DOHH2 (cell line): Measurements from ENCODE around the gene VKORC1.

Experiments used
- EZH2phosphoT487 ChIP-seq: fragments of 200-600 bp; sonication (generic); IDR thresholded peaks from 2 replicates; pipeline ENCODE4 v1.6.1; 2017; ENCODE audit warnings: borderline replicate concordance, mild to moderate bottlenecking, antibody characterized with exemption, low read length, moderate library complexity, mixed read lengths
- TF ChIP-seq, protein P1 (sequence below): fragments of 200-600 bp; sonication (generic); IDR thresholded peaks from one replicate; pipeline ENCODE4 v1.5.1; 2014; ENCODE audit warnings: antibody characterized with exemption, mild to moderate bottlenecking, low read depth, low read length; ENCODE audit not compliant: poor library complexity, severe bottlenecking

- TF ChIP-seq, protein P1, sequence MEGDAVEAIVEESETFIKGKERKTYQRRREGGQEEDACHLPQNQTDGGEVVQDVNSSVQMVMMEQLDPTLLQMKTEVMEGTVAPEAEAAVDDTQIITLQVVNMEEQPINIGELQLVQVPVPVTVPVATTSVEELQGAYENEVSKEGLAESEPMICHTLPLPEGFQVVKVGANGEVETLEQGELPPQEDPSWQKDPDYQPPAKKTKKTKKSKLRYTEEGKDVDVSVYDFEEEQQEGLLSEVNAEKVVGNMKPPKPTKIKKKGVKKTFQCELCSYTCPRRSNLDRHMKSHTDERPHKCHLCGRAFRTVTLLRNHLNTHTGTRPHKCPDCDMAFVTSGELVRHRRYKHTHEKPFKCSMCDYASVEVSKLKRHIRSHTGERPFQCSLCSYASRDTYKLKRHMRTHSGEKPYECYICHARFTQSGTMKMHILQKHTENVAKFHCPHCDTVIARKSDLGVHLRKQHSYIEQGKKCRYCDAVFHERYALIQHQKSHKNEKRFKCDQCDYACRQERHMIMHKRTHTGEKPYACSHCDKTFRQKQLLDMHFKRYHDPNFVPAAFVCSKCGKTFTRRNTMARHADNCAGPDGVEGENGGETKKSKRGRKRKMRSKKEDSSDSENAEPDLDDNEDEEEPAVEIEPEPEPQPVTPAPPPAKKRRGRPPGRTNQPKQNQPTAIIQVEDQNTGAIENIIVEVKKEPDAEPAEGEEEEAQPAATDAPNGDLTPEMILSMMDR: no peak
- no peak for TF ChIP-seq EZH2phosphoT487
These were observed 12.2 kb upstream of the VKORC1 start for GRCh38 chr16:31106509-31107464.
